Skin of body (tissue), 2 donors: ENCODE results near the gene PEX14. TPM values are rescaled to one million over a fixed set of nuclear protein-coding genes. Genes with fewer than 3 reads are reported as not detected.

Experiments used
- DNase-seq: peaks from one replicate; lab custom pipeline; 2025; lab: John Stamatoyannopoulos, UW
- total RNA-seq: library from RNA; depleted of rRNA; stranded (reverse); fragments of >200 nt; gene quantifications from one replicate; pipeline ENCODE4 v1.2.3, GENCODE V29; 2014

The PEX14 gene
- total RNA-seq, 1 donor from 2014 or later, result 9.6 TPM

DNA sequence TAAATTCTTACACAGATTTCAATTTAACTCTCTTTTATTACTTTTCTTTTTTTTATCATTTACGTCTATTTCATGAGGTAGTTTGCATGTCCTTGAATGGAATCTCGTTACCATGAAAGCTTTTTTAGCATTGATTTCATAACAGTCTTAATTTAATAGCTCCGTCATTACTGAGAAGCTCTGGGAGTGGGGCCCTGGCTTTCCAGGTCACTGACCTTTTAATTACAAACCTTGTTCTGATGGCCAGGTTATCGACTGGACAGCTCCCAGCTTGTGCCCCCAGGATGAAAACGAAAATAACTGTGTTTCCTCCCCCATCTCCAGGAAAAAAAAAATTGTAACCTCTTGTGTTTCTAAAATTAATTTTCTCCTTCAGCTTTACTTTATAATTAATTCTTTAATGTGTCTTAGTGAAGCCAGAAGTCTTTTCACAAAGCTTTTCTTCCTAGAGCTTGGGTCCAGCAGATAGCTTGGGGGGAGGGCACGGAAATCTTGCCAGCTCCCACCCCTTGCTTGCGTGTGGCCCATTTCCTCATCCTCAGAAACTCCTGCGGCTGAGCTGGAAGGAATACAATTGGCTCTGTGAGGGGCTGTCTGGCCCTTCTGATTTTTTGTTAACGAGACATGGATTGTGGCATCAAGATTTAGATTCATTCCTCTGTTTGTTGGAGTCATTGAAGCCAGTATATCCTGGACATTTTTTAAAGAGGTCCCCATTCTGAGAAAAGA is 65.7 kb downstream of the PEX14 start:
- DNase-seq, result no peak

DNA sequence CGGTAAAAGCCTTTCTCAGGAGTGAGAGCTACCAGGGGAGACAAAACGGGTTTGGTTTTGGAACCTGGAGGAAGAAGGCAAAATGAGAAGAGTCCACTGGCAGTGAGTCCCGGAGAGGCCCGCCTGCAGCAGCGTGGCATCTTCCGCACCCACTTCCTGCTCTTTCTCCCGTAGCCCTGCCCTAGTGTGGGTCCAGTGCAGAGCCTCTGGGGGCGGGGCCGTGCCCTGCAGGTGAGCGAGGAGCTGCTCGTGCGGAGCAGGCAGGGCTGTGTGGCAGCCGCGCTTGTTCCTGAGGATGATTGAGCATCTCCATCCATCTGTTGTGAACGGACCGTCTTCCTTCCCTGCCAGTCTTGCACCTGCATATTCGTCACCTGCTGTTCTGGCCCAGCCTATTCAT is 66.5 kb downstream of the PEX14 start:
- DNase-seq, result no peak

DNA sequence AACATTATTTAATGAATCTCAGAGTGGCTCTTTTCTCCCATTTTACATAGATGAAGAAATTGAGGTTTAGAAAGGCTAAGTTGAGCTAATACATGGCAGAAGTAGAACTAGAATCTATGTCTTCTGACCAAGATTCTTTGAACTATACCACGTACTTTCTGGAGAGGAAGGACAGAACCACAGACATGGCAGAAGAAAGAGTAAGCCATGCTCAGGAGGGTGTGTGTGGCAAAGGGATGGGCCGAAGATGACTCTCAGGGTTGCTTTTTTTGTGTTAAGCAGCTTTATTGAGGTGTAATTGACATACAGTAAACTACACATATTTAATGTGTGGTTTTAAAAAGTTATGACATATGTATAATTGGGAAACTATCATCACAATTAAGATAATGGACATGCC is 69.5 kb downstream of the PEX14 start:
- no peak for DNase-seq

DNA sequence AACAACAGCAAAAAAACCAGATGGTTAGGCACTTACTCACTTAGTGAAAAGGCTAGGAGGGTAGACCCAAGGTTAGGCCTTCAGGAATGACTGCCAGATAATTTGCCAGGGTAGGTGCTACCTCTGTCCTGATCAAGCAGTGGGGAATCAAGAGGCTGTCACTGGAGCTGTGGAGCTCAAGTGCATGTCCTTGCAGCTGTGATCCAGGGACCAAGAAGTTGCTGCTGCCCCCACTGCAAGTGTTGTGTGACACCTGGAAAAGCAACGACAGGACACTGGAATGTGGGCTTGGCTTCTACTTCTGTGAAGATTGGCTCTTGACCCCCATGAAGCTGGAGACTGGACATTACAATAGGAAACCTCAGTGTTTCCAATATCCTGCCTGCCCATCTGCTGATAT is 72.1 kb downstream of the PEX14 start:
- no peak for DNase-seq

DNA sequence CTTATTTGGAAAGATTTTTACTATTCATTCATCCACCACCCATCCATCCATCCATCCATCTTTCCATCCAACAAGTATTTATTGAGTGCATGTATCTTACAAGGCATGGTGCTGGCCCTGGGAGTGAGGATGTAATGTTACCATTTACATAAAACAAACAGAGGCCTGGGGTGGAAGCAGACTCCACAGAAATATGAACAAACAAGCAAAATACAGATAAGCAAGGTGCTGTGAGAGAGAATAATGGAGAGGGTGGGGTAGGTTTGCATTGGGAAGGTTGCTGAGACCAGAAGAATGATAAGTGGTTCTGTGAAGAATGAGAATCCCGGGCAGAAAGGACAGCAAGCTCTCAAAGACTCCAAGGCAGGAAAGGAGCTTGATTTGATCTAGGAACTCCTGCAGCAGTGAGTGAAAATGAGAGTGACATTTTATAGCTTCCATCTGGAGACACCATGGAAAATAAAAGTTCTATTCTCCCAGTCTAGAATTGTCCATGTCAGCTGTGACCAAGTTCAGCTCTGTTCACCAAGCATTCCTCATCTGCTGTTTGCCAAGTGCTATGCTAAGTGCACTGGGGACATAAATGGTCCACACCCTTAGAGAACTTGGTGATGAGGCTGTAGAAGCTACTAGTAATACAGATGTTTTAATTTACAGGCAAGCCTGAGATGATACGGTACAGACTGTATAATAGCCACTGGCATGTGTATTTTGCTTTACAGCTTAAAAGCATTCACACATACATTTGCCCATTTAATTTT is 75.3 kb downstream of the PEX14 start:
- DNase-seq, result peak; percentile 35

DNA sequence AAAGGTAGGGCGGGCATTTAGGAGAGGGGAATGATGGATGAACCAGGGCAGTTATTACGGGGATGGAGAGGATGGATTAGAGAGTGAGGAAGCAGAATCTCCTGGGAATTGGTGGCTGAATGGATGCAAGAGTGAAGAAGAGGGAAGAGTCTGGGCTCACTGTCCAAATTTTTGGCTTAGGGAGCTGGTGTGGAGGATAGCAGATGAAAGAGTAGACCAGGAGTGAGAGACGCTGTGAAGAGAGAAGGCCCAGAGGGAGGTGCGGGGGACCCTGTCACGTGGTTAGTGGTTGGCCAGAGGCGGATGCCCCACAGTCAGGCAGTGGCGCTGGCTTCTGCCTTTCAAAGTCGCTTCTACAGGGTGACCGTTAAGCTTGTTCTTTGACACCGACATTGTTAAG is 78.4 kb downstream of the PEX14 start:
- no peak for DNase-seq

DNA sequence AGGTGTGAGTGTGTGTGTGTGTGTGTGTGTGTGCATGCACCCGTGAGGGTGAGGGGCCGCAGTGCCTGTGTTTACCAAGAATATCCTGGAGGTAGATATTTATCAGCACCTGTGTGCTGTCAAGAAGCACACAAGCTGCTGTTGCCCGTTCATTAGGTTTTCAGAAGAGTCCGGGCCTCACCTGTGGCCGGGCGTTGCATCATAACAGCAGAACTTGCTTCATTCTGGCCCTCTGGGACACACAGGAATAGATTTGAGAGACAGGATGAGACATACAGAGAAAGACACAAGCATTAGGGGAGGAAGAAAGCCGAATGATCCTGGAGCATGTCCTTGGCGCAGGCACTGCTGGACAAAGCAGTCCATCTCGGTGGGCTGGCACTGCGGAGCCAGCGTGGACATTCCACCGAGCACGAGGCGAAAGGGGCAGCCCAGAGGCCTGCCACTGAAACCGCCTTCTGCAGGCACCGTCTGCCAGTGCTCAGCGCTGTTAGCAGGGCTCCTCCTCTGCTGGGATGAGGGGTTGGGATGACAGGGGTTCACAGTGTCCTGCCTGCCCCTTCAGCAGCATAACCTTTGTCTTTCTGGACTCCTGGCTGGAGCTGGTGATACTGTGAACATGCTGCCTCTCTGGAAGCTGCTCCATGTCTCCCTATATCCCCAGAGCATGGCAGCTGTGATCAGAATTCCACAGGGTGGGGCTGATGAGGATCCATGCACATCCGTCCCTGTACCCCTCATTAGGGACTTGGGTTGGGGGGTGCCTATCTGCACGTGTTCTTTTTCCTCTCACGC is 81.1 kb downstream of the PEX14 start:
- no peak for DNase-seq

DNA sequence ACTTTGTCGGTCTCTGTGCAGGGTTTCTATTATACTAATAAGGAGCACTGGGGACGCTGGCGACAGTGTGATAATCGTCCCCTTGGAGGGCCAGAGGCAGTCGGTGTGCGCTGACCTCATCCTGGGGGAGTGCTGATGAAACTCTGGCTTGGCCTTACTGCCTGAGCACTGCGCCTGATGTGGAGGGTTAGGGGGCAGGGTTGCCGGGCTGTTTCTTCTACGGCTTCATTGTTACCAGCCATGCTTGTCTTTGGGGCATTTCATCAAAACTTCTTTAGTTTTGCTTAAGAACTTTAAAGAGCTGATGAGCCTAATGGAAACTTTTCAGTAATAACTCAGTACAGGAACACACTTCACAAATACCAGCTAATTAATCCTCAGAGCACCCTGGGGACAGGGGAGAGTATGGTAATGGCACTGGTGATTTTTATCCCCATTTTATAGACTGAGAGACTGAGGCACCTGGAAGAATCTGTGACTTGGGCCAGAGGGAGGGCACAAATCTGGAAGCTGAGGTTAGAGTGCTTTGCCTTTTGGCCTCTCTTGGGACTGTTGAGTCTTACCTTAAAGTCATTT is 81.8 kb downstream of the PEX14 start:
- no peak for DNase-seq

DNA sequence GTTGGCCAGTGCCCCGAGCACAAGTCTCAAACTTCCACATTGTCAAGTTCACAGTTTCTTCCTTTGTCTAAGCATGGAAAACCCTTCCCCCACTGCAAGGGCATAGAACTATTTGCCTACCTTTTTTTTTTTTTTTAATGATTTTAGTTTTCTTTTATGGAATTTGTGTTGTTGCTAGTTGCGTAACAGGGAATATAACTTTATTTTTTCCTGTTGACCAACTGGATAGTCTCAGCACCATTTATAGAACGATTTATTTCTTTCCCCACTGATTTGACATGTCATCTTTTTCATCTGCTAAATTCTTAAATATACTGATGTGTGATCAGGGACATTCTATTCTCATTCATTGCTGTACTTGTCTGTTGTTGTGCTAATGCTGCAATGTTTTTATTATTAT is 83.0 kb downstream of the PEX14 start:
- DNase-seq, result no peak

DNA sequence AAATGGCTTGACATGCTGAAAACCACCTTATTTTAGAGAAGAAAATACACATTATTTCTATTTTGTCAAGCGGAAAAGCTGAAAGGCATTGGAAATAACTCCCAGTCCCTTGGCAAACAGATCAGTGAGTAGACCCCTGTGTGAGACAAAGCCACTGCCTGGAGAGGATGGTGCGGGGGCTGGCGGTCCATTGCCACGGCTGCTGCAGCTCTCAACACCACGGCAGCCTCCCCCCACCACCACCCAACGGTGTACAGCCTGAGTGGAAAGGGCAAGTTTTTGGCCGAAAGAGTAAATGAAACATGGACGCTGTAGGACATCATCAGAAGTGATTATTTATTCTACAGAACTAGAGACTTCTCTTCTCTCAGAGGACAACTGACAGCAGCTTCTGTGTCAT is 84.6 kb downstream of the PEX14 start:
- no peak for DNase-seq

DNA sequence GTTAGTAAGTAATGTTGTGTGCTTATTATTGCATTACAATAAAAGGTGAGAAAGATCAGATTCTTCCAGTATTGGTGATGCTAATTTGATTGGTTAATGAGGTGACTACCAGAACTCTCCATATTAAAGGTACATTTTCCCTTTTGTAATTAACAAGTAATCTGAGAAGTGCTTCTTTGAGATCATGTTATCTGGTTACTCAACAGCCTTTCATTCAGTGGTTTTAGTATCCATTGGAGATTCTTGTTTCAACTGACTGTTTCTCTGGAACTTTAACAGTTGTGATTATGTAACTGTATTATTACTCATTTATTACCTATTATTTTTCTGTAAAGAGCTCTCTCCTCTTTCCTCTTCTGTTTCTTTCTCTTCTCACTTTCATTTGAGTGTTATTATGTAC is 86.7 kb downstream of the PEX14 start:
- DNase-seq, result no peak

DNA sequence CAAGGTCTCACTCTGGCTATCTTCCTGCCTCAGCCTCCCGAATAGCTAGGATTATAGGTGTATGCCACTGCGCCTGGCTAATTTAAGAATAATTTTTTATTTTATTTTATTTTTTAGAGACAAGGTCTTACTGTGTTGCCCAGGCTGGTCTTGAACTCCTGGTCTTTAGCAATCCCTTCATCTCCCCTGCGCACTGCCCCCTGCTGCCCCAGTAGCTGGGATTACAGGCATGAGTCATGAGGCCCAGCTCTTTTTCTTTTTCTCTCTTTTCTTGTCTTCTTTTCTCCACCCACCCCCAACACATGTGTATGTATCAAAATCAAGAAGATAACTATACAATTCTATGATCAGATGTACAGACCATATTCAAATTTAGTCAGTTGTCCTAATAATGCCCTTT is 87.2 kb downstream of the PEX14 start:
- no peak for DNase-seq

DNA sequence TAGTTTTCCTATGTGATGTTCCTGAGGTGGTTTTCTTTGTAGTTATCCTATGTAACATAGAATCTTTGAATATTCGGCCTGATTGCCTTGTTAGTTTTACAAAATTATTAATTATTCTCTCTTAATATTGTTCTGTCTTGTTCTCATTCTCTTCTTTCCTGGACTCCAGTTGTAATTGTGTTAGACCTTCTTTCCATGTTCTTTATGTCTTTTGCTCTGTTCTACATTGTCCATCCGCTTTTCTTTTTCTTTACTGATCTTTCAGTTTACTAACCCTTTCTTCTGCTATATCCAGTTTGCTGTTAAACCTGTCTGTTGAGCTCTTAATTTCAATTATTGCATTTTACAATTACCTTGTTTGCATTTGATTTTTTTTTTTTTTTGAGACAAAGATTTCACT is 89.3 kb downstream of the PEX14 start:
- no peak for DNase-seq

DNA sequence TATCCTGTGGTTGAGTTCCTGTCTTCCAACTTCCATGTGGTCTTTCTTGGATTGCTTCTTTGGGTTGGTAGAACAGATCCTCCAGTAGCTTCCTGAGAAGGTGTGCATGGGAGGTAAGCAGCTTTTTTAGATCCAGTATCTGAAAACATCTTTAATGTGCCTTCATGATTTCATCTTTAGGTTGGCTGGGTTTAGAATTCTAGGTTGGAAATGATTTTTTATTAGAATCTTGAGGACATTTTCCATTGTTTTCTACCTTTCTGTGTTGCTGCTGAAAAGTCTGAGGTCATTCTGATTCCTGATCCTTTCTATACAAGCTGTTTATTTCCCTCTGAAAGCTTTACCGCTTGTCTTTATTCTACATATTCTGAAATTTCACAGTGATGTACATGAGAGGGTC is 94.8 kb downstream of the PEX14 start:
- DNase-seq, result no peak

DNA sequence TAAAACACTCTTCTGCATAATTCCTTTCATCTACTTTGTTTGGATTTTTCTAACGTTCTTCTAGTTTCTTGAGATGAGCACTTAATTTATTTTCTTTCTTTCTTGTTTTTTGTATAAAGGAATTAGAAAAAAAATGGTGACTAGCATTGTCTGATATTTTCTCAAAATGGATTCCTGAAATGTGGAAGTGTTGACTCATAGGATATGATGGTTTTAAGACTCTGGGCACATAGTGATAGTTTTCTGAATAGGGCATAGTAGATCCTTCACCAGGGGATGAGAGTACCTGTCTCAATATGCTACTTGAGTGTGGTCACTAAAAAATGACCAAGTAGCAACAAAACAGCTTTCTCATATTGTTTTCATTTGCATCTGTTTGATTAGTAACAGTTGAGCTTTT is 100.9 kb downstream of the PEX14 start:
- DNase-seq, result no peak

DNA sequence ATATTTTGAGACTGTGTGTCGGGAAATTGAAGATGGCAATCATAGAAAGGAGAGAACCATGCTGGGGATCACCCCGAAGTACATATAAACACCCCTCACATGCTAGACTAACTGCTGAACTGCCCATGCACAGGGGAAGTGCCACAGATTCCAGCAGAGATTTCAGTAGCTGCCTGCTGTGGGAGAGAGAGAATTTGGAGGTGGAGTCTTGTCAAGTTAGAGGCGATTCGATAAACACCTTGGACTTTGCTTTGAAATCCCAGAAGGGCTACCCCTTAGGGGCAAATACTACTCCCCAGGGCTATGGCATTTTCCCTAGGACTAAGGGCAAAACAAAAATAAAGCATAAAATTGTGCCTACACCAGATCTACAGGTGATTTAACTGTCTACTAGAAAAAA is 103.3 kb downstream of the PEX14 start:
- DNase-seq, result no peak

DNA sequence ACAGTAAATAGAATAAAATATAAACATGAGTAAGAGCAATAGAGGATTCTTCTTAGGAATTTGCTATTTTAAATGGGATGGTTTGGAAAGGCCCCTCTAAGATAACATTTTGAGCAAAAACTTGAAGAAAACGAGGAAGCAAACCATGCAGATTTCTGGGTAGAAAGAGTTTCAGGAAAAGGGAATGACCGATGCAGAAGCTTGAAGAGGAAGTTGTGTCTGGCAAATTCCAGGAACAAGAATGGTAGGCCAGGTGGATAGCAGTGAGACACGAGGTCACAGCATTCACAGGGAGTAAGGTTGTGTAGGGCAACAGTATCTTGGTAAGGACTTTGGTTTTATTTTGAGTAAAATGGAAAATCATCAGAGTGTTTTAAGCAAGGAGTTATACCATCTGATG is 108.9 kb downstream of the PEX14 start:
- DNase-seq, result no peak

DNA sequence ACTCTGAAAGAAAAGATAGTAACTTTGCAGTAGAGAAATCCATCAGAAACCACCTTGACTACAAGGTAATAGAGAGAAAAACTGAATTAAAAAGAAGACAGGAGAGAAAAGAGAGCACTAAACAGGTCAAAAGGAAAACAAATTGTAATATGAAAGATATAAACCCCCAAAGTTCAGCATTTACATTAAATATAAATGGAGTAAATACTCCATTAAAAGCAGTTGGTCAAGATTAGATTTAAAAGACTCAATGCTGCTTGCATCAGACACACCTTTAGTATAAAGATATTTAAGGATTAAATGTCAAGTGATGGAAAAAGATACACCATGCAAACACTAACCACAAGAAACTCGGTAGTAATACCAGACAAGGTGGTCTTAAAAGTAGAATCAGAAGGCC is 110.5 kb downstream of the PEX14 start:
- no peak for DNase-seq

DNA sequence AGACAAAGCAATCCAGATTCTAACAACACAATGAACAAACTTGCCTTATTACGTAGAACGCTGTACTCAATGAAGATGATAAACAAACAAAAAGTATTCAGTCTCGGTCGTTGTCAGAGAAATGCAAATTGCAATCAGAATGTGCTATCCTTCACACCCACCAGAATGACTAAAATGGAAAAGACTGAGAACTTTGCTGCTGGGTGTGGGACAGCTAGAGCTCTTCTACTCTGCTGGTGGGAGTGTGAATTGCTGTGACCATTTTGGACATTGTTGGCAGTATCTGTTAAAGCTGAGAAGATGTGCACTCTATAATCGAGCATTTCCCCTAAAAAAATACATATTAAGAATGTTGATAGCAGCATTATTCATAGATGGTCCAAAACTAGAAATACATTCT is 111.4 kb downstream of the PEX14 start:
- DNase-seq, result no peak

DNA sequence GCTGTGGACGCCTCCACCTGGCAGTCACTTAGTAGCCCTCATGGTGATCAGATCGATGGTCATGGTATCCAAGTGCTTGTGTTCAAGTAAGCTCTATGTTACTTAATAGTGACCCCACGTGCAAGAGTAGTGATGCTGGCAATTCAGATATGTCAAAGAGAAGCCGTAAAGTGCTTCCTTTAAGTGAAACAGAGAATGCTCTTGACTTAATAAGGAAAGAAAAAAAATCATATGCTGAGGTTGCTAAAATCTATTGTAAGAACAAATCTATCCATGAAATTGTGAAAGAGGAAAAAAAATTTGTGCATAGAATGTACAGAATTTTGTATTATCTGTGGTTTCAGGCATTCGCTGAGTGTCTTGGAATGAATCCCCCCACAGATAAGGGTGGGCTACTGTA is 113.9 kb downstream of the PEX14 start:
- DNase-seq, result no peak

DNA sequence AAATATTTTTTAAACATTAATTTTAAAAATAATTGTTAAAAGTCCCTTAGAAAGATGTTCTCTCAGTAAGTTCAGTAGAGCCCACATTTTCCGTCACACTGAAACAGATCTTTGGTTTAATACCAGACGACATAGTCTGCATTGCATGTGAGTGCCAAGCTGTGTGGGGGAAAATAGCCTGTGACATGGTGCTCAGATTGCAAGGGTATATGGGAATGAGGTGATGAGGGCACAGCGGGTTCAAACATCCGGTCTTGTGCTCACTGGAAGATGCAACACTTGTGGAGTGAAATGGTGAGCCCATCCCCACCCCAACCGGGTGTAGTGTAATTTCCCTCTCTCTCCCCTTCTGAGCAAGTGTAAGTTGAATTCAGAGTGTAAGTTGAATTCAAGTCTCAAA is 114.3 kb downstream of the PEX14 start:
- no peak for DNase-seq

DNA sequence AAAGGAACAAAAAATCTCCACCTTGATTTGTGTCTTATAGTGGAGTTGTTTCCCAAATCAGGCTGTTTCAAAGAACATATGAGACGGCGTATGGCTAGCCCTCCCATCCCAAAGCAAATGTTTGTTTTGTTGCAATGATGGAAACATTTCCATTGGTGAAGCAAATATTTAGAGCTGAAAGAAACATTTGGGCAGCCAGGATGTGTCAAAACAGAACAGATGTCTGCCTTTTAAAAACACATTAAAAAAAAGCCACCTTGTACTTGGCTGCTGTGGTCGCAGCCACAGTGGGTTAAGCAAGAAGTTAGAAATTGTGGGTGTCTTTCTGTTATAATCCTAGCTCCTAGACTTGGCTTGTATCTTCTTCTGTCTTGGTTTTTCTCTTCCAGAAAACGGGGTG is 116.3 kb downstream of the PEX14 start:
- no peak for DNase-seq
